Suprapubic skin (tissue), 4 donors: ENCODE results near the gene CMSS1.

ENCODE experiments used
- EP300 ChIP-seq: sonication (generic); formaldehyde crosslinking; IDR thresholded peaks from one replicate; pipeline ENCODE4 v1.6.1; 2017; ENCODE audit warnings: antibody characterized with exemption
- POLR2A ChIP-seq, 2 donors: fragments of 450-650 bp; IDR thresholded peaks; one replicate each; pipeline ENCODE4 v1.6.1; 2017; ENCODE audit warnings: antibody characterized with exemption in 2 of 2, mild to moderate bottlenecking in 2 of 2, moderate library complexity in 2 of 2
- POLR2AphosphoS5 ChIP-seq, 3 donors: sonication (generic); formaldehyde crosslinking; IDR thresholded peaks; one replicate each; pipeline ENCODE4 v1.6.1; 2017; ENCODE audit warnings: antibody characterized with exemption in 3 of 3
- TF ChIP-seq, protein P1 (sequence below), 2 donors: fragments of 200-600 bp in 1 of 2; fragments of 450-650 bp in 1 of 2; sonication (generic) in 1 of 2; IDR thresholded peaks; one replicate each; pipeline ENCODE4 v1.5.1; 2016 to 2019; ENCODE audit warnings: antibody characterized with exemption in 2 of 2, mild to moderate bottlenecking in 1 of 2, moderate library complexity in 1 of 2

GRCh38 chr3:100197876-100198275, 380.2 kb downstream of the CMSS1 start:
- TF ChIP-seq, protein P1, sequence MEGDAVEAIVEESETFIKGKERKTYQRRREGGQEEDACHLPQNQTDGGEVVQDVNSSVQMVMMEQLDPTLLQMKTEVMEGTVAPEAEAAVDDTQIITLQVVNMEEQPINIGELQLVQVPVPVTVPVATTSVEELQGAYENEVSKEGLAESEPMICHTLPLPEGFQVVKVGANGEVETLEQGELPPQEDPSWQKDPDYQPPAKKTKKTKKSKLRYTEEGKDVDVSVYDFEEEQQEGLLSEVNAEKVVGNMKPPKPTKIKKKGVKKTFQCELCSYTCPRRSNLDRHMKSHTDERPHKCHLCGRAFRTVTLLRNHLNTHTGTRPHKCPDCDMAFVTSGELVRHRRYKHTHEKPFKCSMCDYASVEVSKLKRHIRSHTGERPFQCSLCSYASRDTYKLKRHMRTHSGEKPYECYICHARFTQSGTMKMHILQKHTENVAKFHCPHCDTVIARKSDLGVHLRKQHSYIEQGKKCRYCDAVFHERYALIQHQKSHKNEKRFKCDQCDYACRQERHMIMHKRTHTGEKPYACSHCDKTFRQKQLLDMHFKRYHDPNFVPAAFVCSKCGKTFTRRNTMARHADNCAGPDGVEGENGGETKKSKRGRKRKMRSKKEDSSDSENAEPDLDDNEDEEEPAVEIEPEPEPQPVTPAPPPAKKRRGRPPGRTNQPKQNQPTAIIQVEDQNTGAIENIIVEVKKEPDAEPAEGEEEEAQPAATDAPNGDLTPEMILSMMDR (IDR thresholded peaks at IDR 0.05): no peak
- TF ChIP-seq POLR2A (IDR thresholded peaks at IDR 0.05): no peak
- no peak for TF ChIP-seq POLR2AphosphoS5 (IDR thresholded peaks at IDR 0.05)
- no peak for TF ChIP-seq EP300
